GM12878 (cell line): ENCODE results near the gene DUS1L. TPM values are rescaled to one million over a fixed set of nuclear protein-coding genes. Genes with fewer than 3 reads are reported as not detected.

Source experiments
- ATF7 ChIP-seq: fragments of 450-650 bp; IDR thresholded peaks from 2 replicates; pipeline ENCODE4 v1.6.1; 2016; ENCODE audit warnings: low read depth, mild to moderate bottlenecking
- BRCA1 ChIP-seq: IDR thresholded peaks from 2 replicates; pipeline ENCODE4 v1.6.1; 2011; ENCODE audit warnings: low read depth, low read length, improper control_type of control experiment
- CBX3 ChIP-seq: fragments of 200-600 bp; sonication (generic); IDR thresholded peaks from 2 replicates; pipeline ENCODE4 v1.6.1; 2016; ENCODE audit warnings: low read depth, borderline replicate concordance
- CHD4 ChIP-seq: fragments of 200-600 bp; sonication (generic); IDR thresholded peaks from 2 replicates; pipeline ENCODE4 v1.6.1; 2016; ENCODE audit warnings: mild to moderate bottlenecking
- CREM ChIP-seq: IDR thresholded peaks from 2 replicates; pipeline ENCODE4 v1.6.1; 2014; ENCODE audit warnings: antibody characterized with exemption, low read depth
- ELK1 ChIP-seq: IDR thresholded peaks from 2 replicates; pipeline ENCODE4 v1.6.1; 2012; ENCODE audit warnings: low read depth, low read length, improper control_type of control experiment
- ETV6 ChIP-seq, 2 experiments: fragments of 450-650 bp in 1 of 2; IDR thresholded peaks in 1 of 2; conservative IDR thresholded peaks in 1 of 2; 2 replicates each; pipeline ENCODE4 v1.6.1; 2014; ENCODE audit warnings: antibody characterized with exemption in 1 of 2, borderline replicate concordance in 1 of 2, low read depth in 1 of 2, mild to moderate bottlenecking in 1 of 2, moderate library complexity in 1 of 2
- GATAD2B ChIP-seq: fragments of 450-650 bp; conservative IDR thresholded peaks from 2 replicates; pipeline ENCODE4 v1.6.1; 2017; ENCODE audit warnings: low read depth, mild to moderate bottlenecking, moderate library complexity
- IKZF1 ChIP-seq: fragments of 450-650 bp; conservative IDR thresholded peaks from 2 replicates; pipeline ENCODE4 v1.6.1; 2017; ENCODE audit warnings: antibody characterized with exemption, mild to moderate bottlenecking
- JUND ChIP-seq: IDR thresholded peaks from 2 replicates; pipeline ENCODE4 v1.6.1; 2012; ENCODE audit warnings: low read depth, mild to moderate bottlenecking, low read length, improper control_type of control experiment, moderate library complexity
- MEF2B ChIP-seq: fragments of 450-650 bp; IDR thresholded peaks from 2 replicates; pipeline ENCODE4 v1.6.1; 2018; ENCODE audit warnings: mild to moderate bottlenecking, moderate library complexity; ENCODE audit not compliant: partially characterized antibody, poor library complexity, severe bottlenecking
- MTA3 ChIP-seq: IDR thresholded peaks from 2 replicates; pipeline ENCODE4 v1.6.1; 2012; ENCODE audit warnings: low read length, inconsistent platforms, borderline replicate concordance
- NFIC ChIP-seq: IDR thresholded peaks from 2 replicates; pipeline ENCODE4 v1.6.1; 2012; ENCODE audit warnings: low read depth, mild to moderate bottlenecking, inconsistent platforms, low read length, moderate library complexity
- NR2C1 ChIP-seq: fragments of 450-650 bp; IDR thresholded peaks from 2 replicates; pipeline ENCODE4 v1.6.1; 2017; ENCODE audit warnings: antibody characterized with exemption, mild to moderate bottlenecking, moderate library complexity
- NRF1 ChIP-seq: conservative IDR thresholded peaks from 2 replicates; pipeline ENCODE4 v1.6.1; 2011; ENCODE audit warnings: mild to moderate bottlenecking, low read depth, low read length, improper control_type of control experiment
- RELA ChIP-seq: fragments of 450-650 bp; IDR thresholded peaks from 2 replicates; pipeline ENCODE4 v1.8.0; 2014; ENCODE audit warnings: borderline replicate concordance; ENCODE audit not compliant: partially characterized antibody
- RUNX3 ChIP-seq: IDR thresholded peaks from 2 replicates; pipeline ENCODE4 v1.6.1; 2012; ENCODE audit warnings: low read length, inconsistent platforms
- SMARCA5 ChIP-seq: fragments of 450-650 bp; IDR thresholded peaks from 2 replicates; pipeline ENCODE4 v1.6.1; 2017; ENCODE audit warnings: mild to moderate bottlenecking
- SP1 ChIP-seq: IDR thresholded peaks from one replicate; pipeline ENCODE4 v1.6.1; 2011; ENCODE audit warnings: low read depth, low read length
- STAT3 ChIP-seq: IDR thresholded peaks from 2 replicates; pipeline ENCODE4 v1.6.1; 2011; ENCODE audit warnings: low read depth, low read length, improper control_type of control experiment
- TARDBP ChIP-seq: IDR thresholded peaks from 2 replicates; pipeline ENCODE4 v1.6.1; 2016; ENCODE audit warnings: borderline replicate concordance
- ZSCAN29 ChIP-seq: fragments of 450-650 bp; IDR thresholded peaks from 2 replicates; pipeline ENCODE4 v1.6.1; 2017; ENCODE audit warnings: mild to moderate bottlenecking, moderate library complexity
- polyA plus RNA-seq, 11 experiments: library from polyadenylated mRNA; depleted of rRNA in 4 of 11; unstranded in 6 of 11; stranded (reverse) in 5 of 11; fragments of >200 nt; fragmentation: Nextera tagmentation in 4 of 11; fragmentation: Illumina TruSeq in 1 of 11; extraction: Ambion mirVana in 4 of 11; extraction: Trizol in 1 of 11; gene quantifications; 1 replicate in 1 of 11; 2 replicates in 10 of 11; pipeline versions ENCODE4 v1.2.1 to v1.2.3, GENCODE V29; 2011 to 2016; ENCODE audit warnings: inconsistent platforms in 2 of 11, missing spikeins in 2 of 11, low read depth in 1 of 11
- total RNA-seq, 4 experiments: library from RNA; depleted of rRNA in 3 of 4; stranded (reverse); fragments of >200 nt in 3 of 4; fragmentation: Illumina TruSeq in 1 of 4; extraction: Trizol in 1 of 4; gene quantifications; 2 replicates each; pipeline versions ENCODE4 v1.2.1 to v1.2.3, GENCODE V29; 2013 to 2021
- TF ChIP-seq, protein P1 (sequence below): fragments of 450-650 bp; IDR thresholded peaks from 2 replicates; pipeline ENCODE4 v1.6.1; 2016; ENCODE audit warnings: mild to moderate bottlenecking
- TF ChIP-seq, protein P2 (sequence below): fragments of 450-650 bp; IDR thresholded peaks from 2 replicates; pipeline ENCODE4 v1.6.1; 2017; ENCODE audit warnings: low read depth, mild to moderate bottlenecking, moderate library complexity
- TF ChIP-seq, protein P3 (sequence below): IDR thresholded peaks from 2 replicates; pipeline ENCODE4 v1.6.1; 2011; ENCODE audit warnings: low read depth, mild to moderate bottlenecking, low read length, moderate library complexity, borderline replicate concordance; ENCODE audit errors: extremely low read depth

The DUS1L gene
- total and polyA plus RNA-seq, 10 of the 15 experiments (the other 5 are each of a cell fraction or from before 2014, with no cell fraction given) = 6.1 to 157 (median 44.5) TPM

- TF ChIP-seq, protein P1, sequence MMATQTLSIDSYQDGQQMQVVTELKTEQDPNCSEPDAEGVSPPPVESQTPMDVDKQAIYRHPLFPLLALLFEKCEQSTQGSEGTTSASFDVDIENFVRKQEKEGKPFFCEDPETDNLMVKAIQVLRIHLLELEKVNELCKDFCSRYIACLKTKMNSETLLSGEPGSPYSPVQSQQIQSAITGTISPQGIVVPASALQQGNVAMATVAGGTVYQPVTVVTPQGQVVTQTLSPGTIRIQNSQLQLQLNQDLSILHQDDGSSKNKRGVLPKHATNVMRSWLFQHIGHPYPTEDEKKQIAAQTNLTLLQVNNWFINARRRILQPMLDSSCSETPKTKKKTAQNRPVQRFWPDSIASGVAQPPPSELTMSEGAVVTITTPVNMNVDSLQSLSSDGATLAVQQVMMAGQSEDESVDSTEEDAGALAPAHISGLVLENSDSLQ = no peak
- TF ChIP-seq CBX3 (no peak), RUNX3 (peak; percentile 73), CREM (no peak), ETV6 (conservative IDR thresholded peaks at IDR 0.05 in 1 of 2, IDR thresholded peaks at IDR 0.05 in 1 of 2; ENCODE audit: borderline replicate concordance in 1 of 2, low read depth in 1 of 2) (no peak), CHD4 (no peak), BRCA1 (no peak), MTA3 (no peak), JUND (no peak), STAT3 (no peak), ZSCAN29 (no peak), MEF2B (no peak), RELA (no peak), IKZF1 (peak; percentile 58; the same call in 1 of the 2 replicates), SMARCA5 (no peak; the same call in 1 of the 2 replicates), TARDBP (no peak), SP1 (no peak), GATAD2B (peak; percentile 67), ATF7 (no peak), NR2C1 (no peak), ELK1 (no peak), NFIC (no peak), NRF1 (no peak)
- TF ChIP-seq, protein P2, sequence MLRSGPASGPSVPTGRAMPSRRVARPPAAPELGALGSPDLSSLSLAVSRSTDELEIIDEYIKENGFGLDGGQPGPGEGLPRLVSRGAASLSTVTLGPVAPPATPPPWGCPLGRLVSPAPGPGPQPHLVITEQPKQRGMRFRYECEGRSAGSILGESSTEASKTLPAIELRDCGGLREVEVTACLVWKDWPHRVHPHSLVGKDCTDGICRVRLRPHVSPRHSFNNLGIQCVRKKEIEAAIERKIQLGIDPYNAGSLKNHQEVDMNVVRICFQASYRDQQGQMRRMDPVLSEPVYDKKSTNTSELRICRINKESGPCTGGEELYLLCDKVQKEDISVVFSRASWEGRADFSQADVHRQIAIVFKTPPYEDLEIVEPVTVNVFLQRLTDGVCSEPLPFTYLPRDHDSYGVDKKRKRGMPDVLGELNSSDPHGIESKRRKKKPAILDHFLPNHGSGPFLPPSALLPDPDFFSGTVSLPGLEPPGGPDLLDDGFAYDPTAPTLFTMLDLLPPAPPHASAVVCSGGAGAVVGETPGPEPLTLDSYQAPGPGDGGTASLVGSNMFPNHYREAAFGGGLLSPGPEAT = no peak
- TF ChIP-seq, protein P3, sequence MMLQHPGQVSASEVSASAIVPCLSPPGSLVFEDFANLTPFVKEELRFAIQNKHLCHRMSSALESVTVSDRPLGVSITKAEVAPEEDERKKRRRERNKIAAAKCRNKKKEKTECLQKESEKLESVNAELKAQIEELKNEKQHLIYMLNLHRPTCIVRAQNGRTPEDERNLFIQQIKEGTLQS = no peak
These were observed 43.2 kb downstream of the DUS1L start, which contains the start of gene CENPX (continued) for GRCh38 chr17:82022310-82022980.
